HG03457 (cell line): ENCODE data around the gene PPP2R5B.

ENCODE experiments used
- ATAC-seq: cut with Tn5 transposase; IDR thresholded peaks from one replicate; pipeline ENCODE4 v1.9.1; 2021; ENCODE audit warnings: moderate number of reproducible peaks; ENCODE audit not compliant: unreplicated experiment

PPP2R5B gene

DNA sequence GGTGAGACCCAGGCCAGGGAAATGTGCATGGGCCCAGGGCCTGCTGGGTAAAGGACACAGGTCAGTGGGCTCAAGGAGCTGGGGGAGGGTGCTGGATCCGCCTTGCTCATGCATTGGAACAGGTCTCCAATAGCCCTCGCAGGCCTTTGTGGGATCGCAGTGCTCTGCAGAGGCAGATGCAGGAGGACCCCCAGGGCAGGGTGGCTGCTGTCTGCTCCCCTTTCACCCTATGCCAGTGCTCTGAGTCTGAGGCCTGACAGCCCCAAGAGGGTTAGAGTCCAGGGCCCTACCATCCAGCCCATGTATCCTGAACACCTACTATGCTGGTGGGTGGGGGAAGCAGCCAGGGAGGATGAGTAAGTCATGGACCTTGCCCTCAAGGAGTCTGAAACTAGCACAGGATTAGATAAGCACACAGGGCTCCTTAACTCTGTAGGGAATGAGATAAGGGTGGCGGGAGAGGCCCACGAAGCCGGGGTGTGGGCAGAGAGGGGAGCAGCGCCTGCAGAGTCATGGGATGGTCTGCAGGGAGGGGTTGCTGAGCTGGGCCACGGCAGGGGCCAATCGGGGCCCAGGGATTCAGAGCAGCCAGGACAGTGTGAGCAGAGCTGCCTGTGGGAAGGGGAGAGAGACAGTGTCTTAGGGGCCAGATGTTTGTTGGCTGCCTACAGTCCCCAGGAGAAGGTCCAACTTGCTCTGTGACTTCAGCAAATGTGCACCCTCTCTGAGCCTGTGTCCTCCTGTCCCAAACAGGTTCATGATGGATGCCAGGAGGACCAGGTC lies 35.6 kb upstream of the PPP2R5B start:
- no peak for ATAC-seq

DNA sequence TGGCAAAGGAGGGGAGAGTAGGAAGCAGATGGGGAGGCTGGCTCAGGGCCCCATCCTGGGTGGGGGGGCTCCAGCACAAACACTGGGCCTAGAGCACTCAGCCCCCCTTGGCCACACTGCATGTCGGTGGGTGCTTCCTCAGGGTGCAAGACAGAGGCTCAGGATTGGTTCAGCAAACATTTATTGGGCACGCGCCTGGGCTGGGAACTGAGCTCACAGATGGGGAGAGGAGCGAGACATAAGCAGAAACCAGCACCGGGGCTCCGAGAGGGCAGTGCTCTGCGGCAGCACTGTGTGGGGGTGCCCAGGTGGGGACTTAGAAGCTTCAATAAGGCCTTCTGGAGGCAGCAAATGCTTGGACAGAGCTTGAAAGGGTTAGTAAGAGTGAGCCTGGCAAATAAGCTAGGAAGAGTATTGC lies 34.0 kb upstream of the PPP2R5B start:
- no peak for ATAC-seq

DNA sequence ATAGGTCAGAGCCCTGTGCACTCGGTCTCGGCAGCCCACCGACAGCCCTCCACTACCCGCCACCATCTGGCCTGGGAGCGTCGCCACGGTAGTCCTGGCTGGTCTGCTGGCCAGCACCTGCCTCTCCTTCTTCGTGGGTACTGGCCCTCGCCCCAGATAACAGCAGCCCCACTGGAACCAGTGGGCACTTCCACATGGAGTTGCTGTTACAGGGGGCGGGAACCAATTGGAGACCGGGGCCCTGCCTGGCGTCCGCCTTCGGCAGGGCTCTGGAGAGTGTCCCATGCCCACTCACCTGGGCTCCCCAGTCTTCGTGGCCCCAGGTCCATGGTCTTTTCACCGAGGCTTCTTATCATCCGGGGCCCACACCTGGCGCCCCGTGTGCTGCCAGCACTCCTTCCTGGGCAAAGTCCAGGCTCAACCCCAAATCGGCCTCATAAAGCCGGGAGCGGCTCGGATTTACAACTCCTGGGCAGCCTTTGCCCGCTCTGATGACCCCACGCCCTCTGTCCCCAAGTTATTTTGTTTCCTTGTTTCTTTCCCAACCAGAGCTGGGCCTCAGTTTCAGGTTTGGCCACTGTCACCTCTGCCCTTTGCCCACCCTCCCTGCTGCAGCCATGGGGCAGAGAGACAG lies 33.2 kb upstream of the PPP2R5B start:
- ATAC-seq, result no peak

DNA sequence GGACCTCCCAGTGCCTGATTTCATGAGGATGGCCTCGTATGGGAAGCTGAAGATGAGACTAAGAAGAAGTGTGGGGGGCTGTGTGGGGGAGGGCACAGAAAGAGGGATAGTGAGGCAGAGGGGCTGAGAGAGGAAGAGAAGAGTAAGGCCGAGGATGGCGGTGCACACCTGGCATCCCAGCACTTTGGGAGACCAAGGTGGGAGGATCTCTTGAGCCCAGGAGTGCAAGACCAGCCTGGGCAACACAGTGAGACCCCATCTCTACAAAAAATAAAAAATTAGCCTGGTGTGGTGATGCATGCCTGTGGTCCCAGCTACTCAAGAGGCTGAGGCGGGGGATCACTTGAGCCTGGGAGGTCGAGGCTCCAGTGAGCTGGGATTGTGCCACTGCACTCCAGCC lies 32.6 kb upstream of the PPP2R5B start:
- no peak for ATAC-seq

DNA sequence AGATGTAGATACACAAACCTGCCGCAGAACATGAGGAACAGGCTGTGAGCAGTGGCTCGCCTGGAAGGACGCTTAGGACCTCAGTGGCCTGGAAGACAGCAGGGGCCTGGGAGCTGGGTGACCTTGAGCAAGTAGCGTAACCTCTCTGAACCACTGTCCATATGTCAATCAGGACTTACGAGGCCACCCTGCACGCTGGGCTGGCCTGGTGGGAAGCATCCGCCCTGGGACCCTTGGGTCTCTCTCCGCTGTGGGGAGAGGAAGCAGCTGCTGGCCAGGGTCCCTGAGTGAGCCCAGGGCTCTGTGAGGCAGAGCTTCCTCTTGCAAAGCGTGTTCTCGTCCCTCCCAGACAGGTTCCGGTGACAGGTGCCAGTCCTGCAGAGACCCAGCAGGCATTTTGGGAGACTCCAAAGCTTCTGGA lies 32.1 kb upstream of the PPP2R5B start:
- ATAC-seq, result no peak

DNA sequence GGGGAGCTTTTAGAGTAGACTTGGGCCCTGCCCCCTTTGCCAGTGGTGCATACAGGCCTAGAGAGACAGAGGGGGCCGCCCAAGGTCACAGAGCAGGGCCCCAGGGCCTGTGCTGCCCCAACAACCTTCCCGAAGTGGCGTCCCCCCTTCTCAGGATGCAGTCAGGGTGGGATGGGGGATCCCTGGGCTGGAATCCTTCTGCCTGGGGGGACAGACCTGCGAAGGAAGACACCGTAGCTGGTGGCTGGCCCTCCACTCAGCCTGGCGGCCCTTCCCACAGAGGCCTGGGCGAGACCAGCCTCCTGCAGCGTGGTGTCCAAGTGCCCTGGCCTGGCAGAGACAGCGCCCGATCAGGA lies 31.7 kb upstream of the PPP2R5B start:
- ATAC-seq, result no peak

DNA sequence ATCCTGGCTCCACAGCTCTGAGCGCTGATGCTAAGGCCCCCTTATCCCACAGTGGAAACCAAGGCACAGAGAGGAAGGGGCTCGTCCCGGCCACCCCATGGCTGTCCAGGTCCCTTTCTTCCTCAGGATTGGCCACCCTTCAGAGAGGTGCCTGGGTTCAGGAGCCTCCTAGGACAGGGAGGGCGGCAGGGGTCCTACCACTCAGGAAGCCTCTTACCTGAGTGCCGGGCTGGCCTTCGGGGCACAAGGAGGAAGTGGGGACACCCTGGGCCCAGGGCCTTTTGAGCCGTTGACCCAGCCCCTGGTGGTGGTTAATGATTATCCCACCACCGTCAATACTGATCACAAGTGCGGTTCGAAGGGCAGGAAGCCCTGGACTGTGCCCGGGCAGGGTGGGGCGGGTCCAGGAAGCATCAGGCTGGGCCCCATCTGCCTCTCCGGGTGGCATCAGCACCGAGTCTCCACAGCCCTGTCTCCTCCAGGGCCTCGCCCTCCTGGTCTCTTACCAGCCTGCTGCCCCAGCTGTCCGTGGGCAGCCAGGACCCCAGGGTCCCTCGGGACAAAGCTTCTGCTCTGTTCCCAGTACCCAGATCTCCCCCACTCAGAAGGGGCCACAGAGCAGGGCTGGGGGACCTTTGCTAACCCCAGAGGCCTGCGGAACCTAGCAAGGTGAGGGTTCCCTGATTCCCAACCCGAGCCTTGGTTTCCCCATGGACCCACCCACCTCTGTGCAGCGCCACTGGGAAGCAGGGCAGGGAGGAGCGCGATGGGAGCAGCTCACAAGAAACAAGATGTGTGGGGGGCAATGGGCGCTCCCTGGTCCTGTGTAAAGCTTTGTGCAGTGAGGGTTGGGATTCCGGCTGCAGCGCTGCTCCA lies 31.1 kb upstream of the PPP2R5B start:
- no peak for ATAC-seq

DNA sequence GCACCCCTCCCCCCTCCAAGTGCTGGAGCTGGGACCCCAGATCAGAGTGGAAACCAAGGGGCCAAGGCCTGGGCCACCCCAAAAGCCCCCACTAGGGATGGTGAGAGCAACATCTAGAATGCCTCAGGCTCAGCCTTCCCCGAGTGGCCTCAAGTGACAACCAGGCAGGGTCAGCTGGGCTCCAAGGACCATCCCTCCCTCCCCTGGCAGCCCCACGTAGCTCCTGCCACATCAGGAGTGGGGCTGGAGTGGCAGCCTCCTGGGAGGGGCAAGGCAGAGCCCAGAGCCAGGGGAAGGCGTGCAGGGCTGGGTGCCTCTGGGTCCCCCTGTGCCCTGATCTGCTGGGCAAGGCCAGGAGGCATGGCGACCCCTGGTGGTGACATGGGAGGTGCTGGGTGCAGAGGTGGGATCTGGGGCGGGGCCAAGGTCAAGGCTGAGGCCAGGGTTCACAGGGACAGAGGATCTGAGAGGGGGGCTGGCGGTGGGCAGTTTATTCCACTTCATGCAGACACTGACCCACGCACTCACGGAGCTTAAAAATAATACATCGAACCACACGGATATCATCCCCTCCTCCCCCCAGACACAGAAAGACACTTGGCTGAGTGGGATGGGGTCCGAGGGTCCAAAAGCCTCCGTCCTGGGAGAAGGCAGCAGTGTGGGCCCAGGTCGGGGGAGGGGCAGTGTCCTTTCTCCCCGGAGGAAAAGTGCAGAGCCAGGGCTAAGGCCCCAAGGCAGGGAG lies 30.2 kb upstream of the PPP2R5B start:
- no peak for ATAC-seq

DNA sequence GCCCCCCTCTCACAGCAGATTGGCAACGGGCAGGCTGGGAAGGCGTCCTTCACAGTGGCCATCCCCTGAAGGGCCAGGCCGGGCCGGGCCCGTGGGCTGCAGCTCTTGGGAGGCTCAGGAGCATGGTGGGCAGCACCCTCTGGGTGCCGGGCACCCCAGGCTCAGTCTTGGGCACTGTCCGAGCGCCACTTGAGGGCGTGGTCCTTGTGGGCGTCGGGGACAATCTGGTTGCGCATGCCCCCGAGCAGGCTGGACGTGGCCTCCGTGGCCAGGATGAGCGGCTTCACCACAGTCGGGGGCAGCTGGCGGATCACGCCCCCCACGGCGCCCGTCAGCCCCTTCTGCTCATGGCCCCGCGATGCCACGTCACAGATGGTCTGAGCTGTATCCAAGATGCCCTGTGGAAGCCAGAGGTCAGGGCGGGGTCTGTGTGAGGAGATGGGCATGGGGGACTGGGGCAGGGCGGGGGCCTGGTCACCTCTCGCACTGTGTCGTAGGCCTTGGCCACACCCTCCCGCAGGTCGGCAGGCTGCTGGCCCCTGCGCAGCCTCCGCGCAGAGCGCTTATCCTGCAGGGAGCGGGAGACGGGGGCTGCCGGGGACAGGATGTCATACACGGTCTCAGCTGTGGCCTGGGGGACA lies 29.6 kb upstream of the PPP2R5B start:
- ATAC-seq, result no peak

DNA sequence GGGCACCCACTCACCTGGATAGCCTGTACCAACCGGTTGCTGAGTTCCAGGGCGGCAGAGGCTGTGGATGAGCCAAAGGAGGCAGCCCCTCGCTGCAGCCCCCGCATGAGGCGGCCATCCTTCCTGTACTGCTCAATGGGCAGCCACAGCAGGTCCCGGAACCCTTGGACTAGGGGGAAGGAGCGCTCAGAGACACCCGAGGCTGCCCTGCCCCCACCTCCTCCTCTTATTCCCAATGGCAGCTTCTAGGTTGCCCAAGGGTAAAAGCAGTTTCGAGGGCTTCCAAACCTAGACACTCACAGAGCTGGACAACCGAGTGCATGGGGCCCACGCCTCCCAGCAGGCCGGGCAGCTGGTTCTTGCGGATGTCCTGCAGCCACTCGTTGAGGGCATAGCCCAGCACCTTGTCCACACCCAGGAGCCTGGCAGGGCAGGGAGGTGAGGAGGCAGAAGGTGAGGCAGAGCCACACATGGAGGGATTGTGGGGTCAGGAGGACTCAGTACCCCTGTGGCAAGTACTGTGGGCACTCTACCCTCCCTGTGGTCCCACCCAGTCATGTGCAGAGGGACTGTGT lies 28.0 kb upstream of the PPP2R5B start:
- ATAC-seq, result no peak

DNA sequence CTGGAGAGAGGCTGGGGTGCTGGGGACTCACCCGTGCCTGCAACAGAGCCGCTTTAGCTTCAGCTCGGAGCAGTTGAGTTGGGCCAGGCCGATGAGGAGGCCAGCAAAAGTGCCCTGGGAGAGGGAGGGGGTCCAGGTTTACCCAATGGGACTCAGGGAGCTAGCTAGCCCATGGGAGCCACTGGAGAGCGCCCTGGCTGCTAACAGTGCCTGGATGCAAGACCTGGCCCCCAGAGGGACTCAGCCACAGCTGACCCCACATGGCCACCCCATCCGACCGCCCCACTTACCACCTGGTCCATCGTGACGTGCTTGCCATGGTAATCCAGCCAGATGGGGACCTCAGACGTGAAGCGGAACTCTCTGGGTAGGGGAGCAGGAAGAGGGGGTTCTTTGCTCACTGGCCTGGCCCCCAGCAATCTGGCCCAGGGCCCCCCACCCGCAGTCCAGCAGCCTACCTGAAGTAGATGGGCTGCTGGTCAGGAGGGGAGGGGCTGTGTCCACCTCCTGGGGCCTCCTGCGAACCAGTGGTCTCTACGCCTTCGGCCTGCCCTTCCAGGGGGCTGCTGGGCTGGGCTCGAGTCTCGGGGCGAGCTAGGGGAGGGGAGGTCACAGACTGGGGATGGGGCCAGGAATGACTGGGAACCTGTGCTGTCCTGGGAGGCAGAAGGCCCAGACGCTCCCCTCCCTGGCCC lies 27.0 kb upstream of the PPP2R5B start:
- ATAC-seq, result no peak

DNA sequence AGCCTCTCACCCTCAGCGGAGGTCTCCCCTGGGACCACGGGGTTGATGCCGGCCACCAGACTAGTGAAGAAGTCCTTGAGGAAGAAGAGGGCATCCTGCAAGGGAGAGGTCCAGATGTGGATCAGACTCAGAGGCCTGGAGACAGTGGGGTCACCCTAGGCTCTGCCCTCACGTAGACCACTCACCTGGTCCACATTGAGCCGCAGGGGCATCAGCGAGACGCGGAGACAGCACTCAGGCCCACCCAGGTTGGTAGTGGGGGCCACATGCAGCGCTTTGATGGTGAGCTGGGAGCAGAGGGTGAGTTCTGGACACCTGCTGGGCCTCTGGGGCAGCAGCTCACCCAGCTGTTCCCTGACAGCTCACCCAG lies 26.4 kb upstream of the PPP2R5B start:
- no peak for ATAC-seq

DNA sequence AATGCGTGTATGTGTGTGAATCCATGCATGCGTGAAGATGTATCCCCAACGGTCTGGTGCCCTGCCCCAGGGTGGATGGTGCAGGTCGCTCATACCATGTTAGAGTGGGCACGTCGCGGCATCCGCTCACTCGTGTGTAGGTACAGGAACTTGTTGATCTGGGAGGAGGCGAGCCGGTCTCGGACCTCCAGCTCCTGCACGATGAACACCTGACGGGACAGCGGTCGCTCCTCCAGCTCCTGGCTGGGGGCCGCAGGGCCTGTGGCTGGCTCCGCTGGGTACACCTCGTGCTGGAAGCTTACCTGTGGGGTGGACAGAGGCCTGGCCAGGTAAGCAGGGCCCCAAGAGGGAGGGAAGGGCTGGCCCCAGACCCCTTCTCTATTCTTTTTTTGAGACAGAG lies 25.9 kb upstream of the PPP2R5B start:
- no peak for ATAC-seq

DNA sequence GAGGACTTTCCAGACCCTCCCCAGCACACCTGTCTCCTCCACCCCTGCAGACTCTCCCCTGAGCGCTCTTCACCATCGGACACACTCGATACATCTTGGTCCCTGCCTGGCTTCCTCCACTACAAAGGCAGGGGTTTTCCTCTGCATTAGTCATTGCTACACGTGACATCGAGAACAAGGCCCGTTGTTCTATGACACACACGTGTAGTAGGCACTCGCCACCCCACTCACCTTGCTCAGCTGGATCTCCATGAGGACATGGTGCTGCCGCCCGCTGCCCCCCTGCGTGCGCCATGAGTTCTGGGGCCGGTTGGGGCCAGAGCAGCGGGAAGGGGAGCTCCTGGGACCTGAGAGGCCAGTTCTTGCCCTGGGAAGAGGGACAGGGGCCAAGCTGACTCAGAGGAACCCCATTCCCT lies 24.2 kb upstream of the PPP2R5B start:
- ATAC-seq, result no peak

DNA sequence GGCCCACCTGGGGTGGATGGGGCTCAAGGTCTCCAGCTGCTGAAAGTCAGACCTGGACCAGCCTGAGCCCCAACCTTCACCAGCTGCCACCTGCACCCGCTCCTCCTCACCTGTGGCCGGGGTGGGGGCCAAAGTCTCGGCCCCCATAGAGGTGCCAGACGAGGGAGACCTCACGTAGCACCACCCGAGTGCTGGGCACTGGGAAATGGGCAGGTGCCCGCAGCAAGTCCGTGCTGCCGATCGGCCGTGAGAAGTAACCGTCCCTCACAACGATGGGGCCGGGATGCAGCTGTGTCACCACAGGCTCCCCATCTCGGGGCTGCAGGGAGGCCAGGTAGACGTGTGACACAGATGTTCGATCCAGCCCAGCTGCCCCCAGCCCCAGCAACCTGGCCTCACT lies 23.7 kb upstream of the PPP2R5B start:
- no peak for ATAC-seq

DNA sequence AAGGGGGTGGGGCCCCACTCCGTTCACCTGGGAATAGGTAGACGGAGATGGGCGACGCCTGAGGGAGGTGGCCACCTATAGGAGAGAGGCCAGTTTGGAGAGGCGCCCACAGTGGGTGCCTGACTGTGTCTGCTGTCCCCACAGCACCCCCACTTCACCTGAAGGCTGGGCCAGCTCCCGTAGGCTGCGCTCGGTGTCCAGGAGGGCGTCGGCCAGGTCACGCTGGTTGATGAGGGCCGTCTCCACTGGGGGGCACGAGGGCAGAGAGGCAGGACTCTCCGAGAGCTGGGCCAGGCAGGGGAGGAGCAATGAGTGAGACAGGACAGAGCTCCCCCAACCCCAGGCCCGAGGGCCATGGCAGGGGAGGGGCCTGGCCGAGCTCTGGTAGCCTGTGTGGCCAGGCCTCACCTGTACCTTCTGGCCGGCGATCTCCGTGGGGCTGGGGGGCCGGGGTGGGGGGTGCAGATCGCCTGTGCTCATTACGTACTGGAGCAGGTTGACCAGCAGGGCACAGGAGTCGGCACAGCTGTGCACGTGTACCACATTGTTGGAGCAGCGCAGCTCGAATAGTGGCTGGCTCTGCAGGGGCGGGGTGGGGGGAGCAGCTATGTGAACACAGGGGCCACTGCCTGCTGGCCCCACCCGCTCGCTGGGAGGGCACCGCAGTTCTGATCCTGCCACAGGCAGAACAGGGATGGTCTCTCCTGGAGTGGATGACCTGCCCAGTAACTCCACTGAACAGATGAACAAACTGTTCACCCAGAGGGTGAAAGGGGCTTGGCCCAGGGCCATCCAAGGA lies 22.2 kb upstream of the PPP2R5B start:
- ATAC-seq, result no peak

DNA sequence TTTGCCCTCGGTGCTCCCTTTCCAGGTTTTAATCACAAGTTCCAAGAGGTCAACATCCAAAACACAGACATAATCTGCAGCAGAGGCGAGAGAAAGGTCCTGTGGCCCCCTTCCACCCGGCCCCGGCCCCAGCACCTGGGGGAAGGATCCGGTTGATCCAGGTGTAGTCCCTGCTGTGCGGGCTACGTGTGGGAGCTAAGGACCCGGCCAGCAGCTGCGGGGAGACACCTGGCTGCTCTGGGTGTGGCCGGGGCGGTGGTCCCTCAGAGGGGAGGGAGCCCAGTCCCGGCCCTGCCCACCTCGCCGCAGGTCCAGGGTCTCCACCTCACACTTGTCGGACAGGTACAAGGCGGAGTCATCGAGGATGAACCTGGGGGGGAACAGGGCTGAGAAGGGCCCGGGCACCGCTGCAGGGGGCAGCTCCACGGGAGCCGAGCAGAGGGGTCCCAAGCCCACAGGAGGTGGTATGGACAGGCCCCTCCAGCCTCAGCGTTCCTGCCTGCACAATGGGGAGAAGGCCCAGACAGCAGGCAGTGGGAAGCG lies 21.1 kb upstream of the PPP2R5B start:
- ATAC-seq, result no peak

DNA sequence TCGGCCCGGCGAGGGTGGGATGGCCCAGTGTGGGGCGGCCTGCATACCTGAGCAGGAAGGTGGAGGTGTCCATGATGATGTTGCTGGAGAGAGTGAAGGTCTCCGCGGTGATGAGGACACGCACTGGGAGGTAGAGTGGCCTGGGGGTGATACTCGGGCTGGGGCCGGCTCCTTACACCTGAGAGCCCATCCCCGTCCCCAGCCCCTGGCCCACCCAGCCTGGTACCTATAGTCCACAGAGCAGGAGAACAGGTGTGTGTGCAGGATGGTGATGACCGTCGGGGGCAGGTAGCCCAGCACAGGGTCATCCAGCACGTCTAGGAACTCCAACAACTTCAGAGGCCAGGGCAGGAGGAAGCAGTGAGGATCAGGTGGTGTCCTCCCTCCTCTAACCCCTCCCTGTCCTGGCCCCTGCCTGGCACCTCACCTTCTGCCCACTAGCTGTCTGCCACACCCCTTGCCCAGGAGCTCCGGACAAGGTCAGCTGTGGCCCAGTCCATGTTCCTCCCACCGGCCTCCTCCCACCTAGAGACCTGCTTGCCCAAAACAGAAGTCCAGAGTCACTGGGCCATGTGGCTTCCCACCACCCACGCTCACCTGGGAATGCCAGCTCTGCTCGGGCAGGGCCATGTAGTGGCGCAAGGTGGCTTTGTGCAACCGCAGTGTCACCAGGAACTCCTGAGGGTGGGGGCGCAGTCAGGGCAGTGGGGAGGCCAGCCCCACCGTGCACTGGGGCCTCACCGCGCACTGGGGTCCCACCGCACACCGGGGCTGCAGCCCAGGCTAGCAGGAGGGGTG lies 18.8 kb upstream of the PPP2R5B start:
- ATAC-seq, result no peak
